ENCODE results near the gene DTL.
A peak's percentile ranks its signal among the peaks of the same experiment; 100 is the strongest.
"Not testable (repeated sequence)": the region's sequence is repeated elsewhere in the genome, so short reads cannot be mapped to it uniquely, and the experiment has no call there.

Gene DTL

GRCh38 chr1:212035123-212035834, at the start of gene DTL, which contains the start of gene INTS7:
DTL (plus strand) TSS chr1:212035748; CDS start chr1:212035891, 143 bp downstream.
INTS7 (minus strand) TSS chr1:212035557; CDS start chr1:212035437, 120 bp downstream.
- DNase-seq, result peak; percentile 97

- no peak for DNase-seq
These were observed 48.8 kb upstream of the DTL start for GRCh38 chr1:211986628-211987254.

- DNase-seq, result no peak
These were observed 43.9 kb upstream of the DTL start for GRCh38 chr1:211991695-211992094.

- DNase-seq, result not testable (repeated sequence)
These were observed 38.1 kb upstream of the DTL start for GRCh38 chr1:211997426-211997825.

GRCh38 chr1:212002536-212002935, 33.0 kb upstream of the DTL start:
- no peak for DNase-seq

- no peak for DNase-seq
These were observed 30.5 kb upstream of the DTL start for GRCh38 chr1:212004895-212005608.

- DNase-seq, result no peak
These were observed 28.4 kb upstream of the DTL start for GRCh38 chr1:212007178-212007577.

GRCh38 chr1:212007886-212008285, 27.7 kb upstream of the DTL start:
- DNase-seq, result no peak

- DNase-seq, result no peak
These were observed 26.0 kb upstream of the DTL start for GRCh38 chr1:212009561-212009960.

- no peak for DNase-seq
These were observed 25.5 kb upstream of the DTL start for GRCh38 chr1:212010004-212010403.

GRCh38 chr1:212012034-212012740, 23.4 kb upstream of the DTL start:
- DNase-seq, result peak; percentile 47

GRCh38 chr1:212013672-212014071, 21.9 kb upstream of the DTL start:
- DNase-seq, result no peak

GRCh38 chr1:212020975-212021374, 14.6 kb upstream of the DTL start:
- no peak for DNase-seq

- DNase-seq, result no peak
These were observed 14.0 kb upstream of the DTL start for GRCh38 chr1:212021563-212021962.

- not testable (repeated sequence) for DNase-seq
These were observed 12.6 kb upstream of the DTL start for GRCh38 chr1:212022908-212023307.

GRCh38 chr1:212024469-212025149, 10.9 kb upstream of the DTL start:
- no peak for DNase-seq

GRCh38 chr1:212027727-212028126, 7.8 kb upstream of the DTL start:
- DNase-seq, result not testable (repeated sequence)

- DNase-seq, result peak; percentile 20
These were observed 4.5 kb upstream of the DTL start for GRCh38 chr1:212030936-212031528.

GRCh38 chr1:212034516-212035122, 929 bp upstream of the DTL start:
- DNase-seq, result no peak

- DNase-seq, result no peak
These were observed 472 bp downstream of the DTL start for GRCh38 chr1:212035835-212036605.

GRCh38 chr1:212037900-212038299, 2.4 kb downstream of the DTL start:
- DNase-seq, result no peak

Data from NCI-H2029 (cell line).